Stomach (tissue), 4 donors: Measurements from ENCODE around the gene PDZK1IP1.

Experiments used
- CTCF ChIP-seq, 7 experiments: fragments of 450-650 bp in 4 of 7; fragments of 200-600 bp in 3 of 7; sonication (generic) in 3 of 7; IDR thresholded peaks; one replicate each; pipeline ENCODE4 v1.5.1; 2016 to 2019; ENCODE audit warnings: antibody characterized with exemption in 7 of 7, control low read depth in 2 of 7, mild to moderate bottlenecking in 1 of 7
- POLR2A ChIP-seq, 4 donors: fragments of 450-650 bp; IDR thresholded peaks; one replicate each; pipeline ENCODE4 v1.6.1; 2016; ENCODE audit warnings: antibody characterized with exemption in 4 of 4, control low read depth in 2 of 4, mild to moderate bottlenecking in 1 of 4, moderate library complexity in 1 of 4
- POLR2AphosphoS5 ChIP-seq, 3 donors: sonication (generic); formaldehyde crosslinking; IDR thresholded peaks; one replicate each; pipeline ENCODE4 v1.6.1; 2016; ENCODE audit warnings: antibody characterized with exemption in 3 of 3

- no peak for TF ChIP-seq POLR2A (IDR thresholded peaks at IDR 0.05)
- no peak for TF ChIP-seq POLR2AphosphoS5 (IDR thresholded peaks at IDR 0.05)
- TF ChIP-seq CTCF (IDR thresholded peaks at IDR 0.05), result no peak
Observed at GRCh38 chr1:47179988-47180563, 9.8 kb downstream of the PDZK1IP1 start.
